GM13977 (cell line): ENCODE measurements around the gene CA9.
A peak's percentile ranks its signal among the peaks of the same experiment; 100 is the strongest.

ENCODE experiments used
- DNase-seq: peaks from one replicate; pipeline ENCODE4 v3.0.0; 2012; ENCODE audit warnings: low spot score
- CTCF ChIP-seq: IDR thresholded peaks from 2 replicates; pipeline ENCODE4 v1.5.1; 2012; ENCODE audit warnings: mild to moderate bottlenecking, control low read depth; ENCODE audit not compliant: insufficient read depth; ENCODE audit errors: extremely low read depth, missing control alignments
- in situ Hi-C: fragments of 300-500 bp; cut with MboI; formaldehyde crosslinking; loops from one replicate; pipeline ENCODE4 v1.12.0; 2022; ENCODE audit warnings: low sequenced_read_pairs, low pct_unique_long_range_greater_than_20kb, mixed read lengths, inconsistent platforms; ENCODE audit not compliant: unreplicated experiment

Gene CA9

GRCh38 chr9:35662437-35662836 lies 11.3 kb upstream of the CA9 start:
- DNase-seq = no peak
- in situ Hi-C loops = loop anchor here (10.0 kb wide), 1 partner anchor 62 kb away; no protein-coding TSS in a partner anchor

GRCh38 chr9:35664531-35665470 lies 8.9 kb upstream of the CA9 start, which contains the start of gene ARHGEF39:
TSS of gene ARHGEF39 (minus strand) at chr9:35665195. CDS start at chr9:35665169, 26 bp downstream.
- TF ChIP-seq CTCF = peak; percentile 58
- DNase-seq = peak; percentile 93
- in situ Hi-C loops = loop anchor here (10.0 kb wide), 1 partner anchor 60 kb away; no protein-coding TSS in a partner anchor

More at GRCh38 chr9:35662437-35662836, 11.3 kb upstream of the CA9 start:
- no peak for TF ChIP-seq CTCF

GRCh38 chr9:35665471-35665818 lies 8.3 kb upstream of the CA9 start:
- in situ Hi-C loops = loop anchor here (10.0 kb wide), 1 partner anchor 59 kb away; no protein-coding TSS in a partner anchor
- no peak for TF ChIP-seq CTCF
- DNase-seq = no peak

GRCh38 chr9:35666045-35666444 lies 7.7 kb upstream of the CA9 start:
- no peak for TF ChIP-seq CTCF
- in situ Hi-C loops = loop anchor here (10.0 kb wide), 1 partner anchor 59 kb away; no protein-coding TSS in a partner anchor
- no peak for DNase-seq

GRCh38 chr9:35666549-35666948 lies 7.2 kb upstream of the CA9 start:
- TF ChIP-seq CTCF = no peak
- in situ Hi-C loops = loop anchor here (10.0 kb wide), 1 partner anchor 58 kb away; no protein-coding TSS in a partner anchor
- no peak for DNase-seq

DNA sequence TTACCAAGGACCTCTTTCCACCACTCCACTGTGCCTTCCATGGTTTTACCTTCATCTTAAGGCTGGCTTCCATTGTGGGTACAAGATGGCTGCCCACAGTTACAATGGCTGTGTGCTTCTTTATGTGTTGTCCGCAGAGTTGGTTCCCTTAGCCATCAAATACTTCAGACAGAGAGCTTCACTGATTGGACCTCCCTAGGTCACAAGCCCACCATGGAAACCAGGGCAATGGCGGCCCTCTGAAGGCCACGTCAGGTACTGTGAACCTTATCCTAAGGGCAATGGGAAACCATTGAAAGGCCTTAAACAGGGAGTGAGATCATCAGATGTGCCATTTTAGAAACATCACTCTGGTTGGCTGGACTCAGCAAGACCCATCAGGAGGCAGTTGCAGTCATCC lies 5.8 kb upstream of the CA9 start:
- DNase-seq = no peak
- in situ Hi-C loops = loop anchor here (10.0 kb wide), 1 partner anchor 57 kb away; no protein-coding TSS in a partner anchor
- TF ChIP-seq CTCF = no peak
